ENCODE results near the gene SLC36A1.

- no peak for TF ChIP-seq EZH2 (IDR thresholded peaks at IDR 0.05; ENCODE audit: insufficient read depth, poor library complexity, severe bottlenecking)
- TF ChIP-seq EZH2phosphoT487 (IDR thresholded peaks at IDR 0.05; ENCODE audit: insufficient read depth, low read depth) = no peak
Measured at GRCh38 chr5:151461312-151461711, 13.9 kb downstream of the SLC36A1 start.

Measured in GM23248 (cell line).